Measurements from ENCODE around the gene GATAD2A.

Gene GATAD2A

DNA sequence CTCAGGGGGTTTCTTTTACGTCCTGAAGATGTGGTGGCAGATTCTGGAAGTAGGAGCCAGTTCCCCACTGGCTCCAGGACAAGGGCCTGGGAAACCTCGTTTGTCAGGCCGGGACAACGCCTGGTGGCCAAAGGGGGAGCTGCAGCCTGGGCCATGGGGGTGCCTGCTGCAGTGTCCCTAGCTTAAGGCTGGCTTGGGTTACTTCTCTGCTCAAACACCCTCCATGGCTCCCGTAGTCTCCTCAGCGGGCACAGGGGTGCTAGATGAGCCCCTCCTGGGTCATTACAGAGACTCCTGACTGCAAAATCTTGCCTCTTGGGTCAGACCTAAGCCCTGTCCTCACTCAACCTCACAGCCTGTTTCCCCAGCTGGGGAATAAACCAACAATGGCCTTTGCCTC, 147.3 kb downstream of the GATAD2A start:
- no peak overlapping the region for H2AK5ac ChIP-seq (ENCODE audit: low read length, severe bottlenecking)
- no peaks in the 10 kb centered on the region for H3K36me3 ChIP-seq (ENCODE audit: control insufficient read depth in 1 of 2, insufficient read depth in 2 of 2, low read depth in 1 of 2, low read length in 2 of 2)
- no peak overlapping the region for H3K4me2 ChIP-seq (ENCODE audit: low read length, poor library complexity, severe bottlenecking)
- no peak overlapping the region for H4K91ac ChIP-seq (ENCODE audit: low read length)
- no peaks in the 10 kb centered on the region for H3K79me1 ChIP-seq (replicated peaks; ENCODE audit: low read length, poor library complexity, severe bottlenecking)
- no peak overlapping the region for H3K23ac ChIP-seq (ENCODE audit: low read length in 2 of 2)
- no peaks in the 10 kb centered on the region for H3K9me3 ChIP-seq (ENCODE audit: control insufficient read depth, low read length)
- no peak overlapping the region for H3K18ac ChIP-seq (ENCODE audit: low read depth in 1 of 2, low read length in 2 of 2)
- H3K4me1 ChIP-seq (ENCODE audit: control insufficient read depth, insufficient read depth, low read depth, low read length) = peaks cover 19% of the 10 kb centered on the region
- H2BK120ac ChIP-seq (ENCODE audit: low read depth, low read length) = no peak overlapping the region
- H3K27ac ChIP-seq (ENCODE audit: low read length, poor library complexity, severe bottlenecking) = no peak overlapping the region
- no peak overlapping the region for H3K4me3 ChIP-seq (ENCODE audit: insufficient read depth in 1 of 2, low read depth in 1 of 2, low read length in 2 of 2)
- no peak overlapping the region for H4K8ac ChIP-seq (ENCODE audit: low read length)
- H2BK15ac ChIP-seq (ENCODE audit: low read depth, poor library complexity, severe bottlenecking) = no peak overlapping the region
- H2BK12ac ChIP-seq (ENCODE audit: low read length in 2 of 2) = no peak overlapping the region
- peaks cover 0 to 37% of the 10 kb centered on the region in 2 experiments for H3K27me3 ChIP-seq (ENCODE audit: control insufficient read depth in 1 of 2, insufficient read depth in 1 of 2, low read length in 2 of 2)
- no peak overlapping the region for H3K9ac ChIP-seq (ENCODE audit: low read length)
- H3K14ac ChIP-seq (ENCODE audit: low read length in 2 of 2) = no peak overlapping the region
- peak; percentile 39 for DNase-seq
- no peak overlapping the region for H3K4ac ChIP-seq (ENCODE audit: low read depth in 1 of 2, low read length in 2 of 2)
- no peak overlapping the region for H2BK5ac ChIP-seq (ENCODE audit: low read depth, low read length, poor library complexity, severe bottlenecking)
- WGBS = 65% methylated on average over 6 of the region's 6 CpGs
- H2AFZ ChIP-seq (ENCODE audit: low read depth, low read length) = no peak overlapping the region

GRCh38 chr19:19553670-19554069, 148.2 kb downstream of the GATAD2A start:
- Histone ChIP-seq H2BK5ac (ENCODE audit: low read depth, low read length, poor library complexity, severe bottlenecking) (no peak overlapping the region), H2BK15ac (ENCODE audit: low read depth, poor library complexity, severe bottlenecking) (no peak overlapping the region), H3K36me3 (ENCODE audit: control insufficient read depth in 1 of 2, insufficient read depth in 2 of 2, low read depth in 1 of 2, low read length in 2 of 2) (no peaks in the 10 kb centered on the region), H2BK12ac (ENCODE audit: low read length in 2 of 2) (no peak overlapping the region), H2AFZ (ENCODE audit: low read depth, low read length) (no peak overlapping the region), H4K91ac (ENCODE audit: low read length) (peak overlapping the region; percentile 34), H3K14ac (ENCODE audit: low read length in 2 of 2) (no peak overlapping the region), H3K4ac (ENCODE audit: low read depth in 1 of 2, low read length in 2 of 2) (no peak overlapping the region), H3K27ac (ENCODE audit: low read length, poor library complexity, severe bottlenecking) (no peak overlapping the region), H3K4me1 (ENCODE audit: control insufficient read depth, insufficient read depth, low read depth, low read length) (peaks cover 19% of the 10 kb centered on the region), H3K23ac (ENCODE audit: low read length in 2 of 2) (no peak overlapping the region), H3K9me3 (ENCODE audit: control insufficient read depth, low read length) (no peaks in the 10 kb centered on the region), H4K8ac (ENCODE audit: low read length) (no peak overlapping the region), H3K18ac (ENCODE audit: low read depth in 1 of 2, low read length in 2 of 2) (no peak overlapping the region), H3K79me1 (replicated peaks; ENCODE audit: low read length, poor library complexity, severe bottlenecking) (no peaks in the 10 kb centered on the region), H3K27me3 (ENCODE audit: control insufficient read depth in 1 of 2, insufficient read depth in 1 of 2, low read length in 2 of 2) (peaks cover 0 to 30% of the 10 kb centered on the region in 2 experiments), H3K4me3 (ENCODE audit: insufficient read depth in 1 of 2, low read depth in 1 of 2, low read length in 2 of 2) (no peak overlapping the region), H3K4me2 (ENCODE audit: low read length, poor library complexity, severe bottlenecking) (no peak overlapping the region), H3K9ac (ENCODE audit: low read length) (no peak overlapping the region), H2AK5ac (ENCODE audit: low read length, severe bottlenecking) (no peak overlapping the region), H2BK120ac (ENCODE audit: low read depth, low read length) (no peak overlapping the region)
- DNase-seq = no peak
- whole genome bisulfite sequencing = 92% methylated on average over 10 of the region's 10 CpGs

DNA sequence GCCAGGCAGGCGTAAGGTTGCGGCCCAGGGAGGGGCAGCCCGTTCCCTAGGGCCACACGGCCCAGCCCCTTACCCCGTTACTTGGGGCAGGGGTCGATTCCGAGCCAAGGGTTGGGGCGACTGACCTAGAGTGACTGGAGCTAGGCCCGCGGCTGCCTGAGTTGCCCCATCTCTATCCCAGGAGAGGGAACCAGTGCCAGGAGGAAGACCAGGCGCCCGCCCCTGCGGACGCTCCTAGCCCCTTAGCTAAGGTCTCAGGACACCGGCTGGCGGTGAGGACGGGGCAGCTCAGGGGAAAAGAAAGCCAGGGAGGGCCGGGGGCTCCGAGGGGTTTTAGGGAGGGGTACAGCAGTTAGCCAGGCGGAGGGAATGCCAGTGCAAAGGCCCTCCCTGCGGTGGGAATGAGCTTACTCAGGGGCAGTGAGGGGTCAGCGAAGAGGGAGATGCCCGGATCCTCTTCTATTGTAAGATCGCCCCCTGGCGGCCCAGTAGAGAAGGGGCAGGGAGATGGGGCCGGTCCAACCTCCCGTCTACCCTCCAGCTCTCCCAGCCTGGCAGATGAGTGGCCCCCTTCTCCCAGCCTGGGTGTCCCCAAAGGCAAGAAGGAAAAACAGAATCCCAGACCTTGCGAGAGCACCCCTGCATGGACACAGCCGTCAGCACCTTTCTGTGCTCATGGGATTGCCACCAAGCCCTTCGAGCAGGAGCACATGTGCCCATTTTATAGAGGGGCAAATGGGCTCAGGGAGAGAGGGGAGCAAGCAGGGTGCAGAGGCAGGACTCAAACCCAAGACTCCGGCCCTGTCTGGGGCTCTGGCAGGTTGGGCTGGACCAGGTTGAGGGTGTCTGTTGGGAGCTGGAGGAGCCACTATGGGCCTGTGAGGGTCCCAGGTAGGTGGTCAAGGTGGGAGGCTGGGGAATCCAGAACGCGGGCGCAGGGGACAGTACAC, 148.9 kb downstream of the GATAD2A start:
- Histone ChIP-seq H2BK15ac (ENCODE audit: low read depth, poor library complexity, severe bottlenecking) (no peak overlapping the region), H3K23ac (ENCODE audit: low read length in 2 of 2) (peak overlapping the region in 1 of 2 experiments; percentile 23), H2BK120ac (ENCODE audit: low read depth, low read length) (no peak overlapping the region), H3K27ac (ENCODE audit: low read length, poor library complexity, severe bottlenecking) (no peak overlapping the region), H4K91ac (ENCODE audit: low read length) (peak overlapping the region; percentile 34), H2BK12ac (ENCODE audit: low read length in 2 of 2) (no peak overlapping the region), H2BK5ac (ENCODE audit: low read depth, low read length, poor library complexity, severe bottlenecking) (no peak overlapping the region), H3K4me2 (ENCODE audit: low read length, poor library complexity, severe bottlenecking) (no peak overlapping the region), H4K8ac (ENCODE audit: low read length) (no peak overlapping the region), H3K27me3 (ENCODE audit: control insufficient read depth in 1 of 2, insufficient read depth in 1 of 2, low read length in 2 of 2) (peaks cover 0 to 23% of the 10 kb centered on the region in 2 experiments), H3K18ac (ENCODE audit: low read depth in 1 of 2, low read length in 2 of 2) (no peak overlapping the region), H3K79me1 (replicated peaks; ENCODE audit: low read length, poor library complexity, severe bottlenecking) (no peaks in the 10 kb centered on the region), H2AK5ac (ENCODE audit: low read length, severe bottlenecking) (no peak overlapping the region), H3K9me3 (ENCODE audit: control insufficient read depth, low read length) (no peaks in the 10 kb centered on the region), H3K4me1 (ENCODE audit: control insufficient read depth, insufficient read depth, low read depth, low read length) (peaks cover 19% of the 10 kb centered on the region), H3K9ac (ENCODE audit: low read length) (no peak overlapping the region), H3K4me3 (ENCODE audit: insufficient read depth in 1 of 2, low read depth in 1 of 2, low read length in 2 of 2) (no peak overlapping the region), H3K4ac (ENCODE audit: low read depth in 1 of 2, low read length in 2 of 2) (no peak overlapping the region), H2AFZ (ENCODE audit: low read depth, low read length) (no peak overlapping the region), H3K36me3 (ENCODE audit: control insufficient read depth in 1 of 2, insufficient read depth in 2 of 2, low read depth in 1 of 2, low read length in 2 of 2) (no peaks in the 10 kb centered on the region), H3K14ac (ENCODE audit: low read length in 2 of 2) (no peak overlapping the region)
- WGBS = 66% methylated on average over 30 of the region's 34 CpGs
- peak; percentile 47 for DNase-seq

DNA sequence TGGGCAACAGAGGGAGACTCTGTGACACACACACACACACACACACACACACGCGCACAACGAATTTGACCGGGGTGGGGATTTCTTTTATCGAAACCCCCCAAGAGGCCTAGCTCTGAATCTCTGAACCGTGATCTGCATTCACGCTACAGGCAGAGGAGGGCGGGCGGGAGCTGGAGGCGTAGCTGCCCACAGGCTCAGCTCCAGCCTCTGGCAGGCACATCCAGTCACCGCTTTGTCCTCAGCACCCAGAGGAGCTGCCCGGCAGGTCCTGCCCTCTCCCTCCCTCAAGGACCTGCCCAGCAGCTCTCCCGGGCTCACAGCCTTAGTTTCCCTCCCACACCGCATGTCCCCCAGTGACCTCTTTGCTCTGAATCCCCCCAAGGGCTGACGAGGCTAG, 152.6 kb downstream of the GATAD2A start:
- Histone ChIP-seq H3K14ac (ENCODE audit: low read length in 2 of 2) (no peak overlapping the region), H4K91ac (ENCODE audit: low read length) (no peak overlapping the region), H3K79me1 (replicated peaks; ENCODE audit: low read length, poor library complexity, severe bottlenecking) (no peaks in the 10 kb centered on the region), H3K23ac (ENCODE audit: low read length in 2 of 2) (no peak overlapping the region), H3K27me3 (ENCODE audit: control insufficient read depth in 1 of 2, insufficient read depth in 1 of 2, low read length in 2 of 2) (peaks cover 0 to 5% of the 10 kb centered on the region in 2 experiments), H3K27ac (ENCODE audit: low read length, poor library complexity, severe bottlenecking) (no peak overlapping the region), H2BK12ac (ENCODE audit: low read length in 2 of 2) (no peak overlapping the region), H3K18ac (ENCODE audit: low read depth in 1 of 2, low read length in 2 of 2) (no peak overlapping the region), H2AK5ac (ENCODE audit: low read length, severe bottlenecking) (no peak overlapping the region), H3K4me1 (ENCODE audit: control insufficient read depth, insufficient read depth, low read depth, low read length) (peaks cover 4% of the 10 kb centered on the region), H3K9me3 (ENCODE audit: control insufficient read depth, low read length) (no peaks in the 10 kb centered on the region), H3K4me3 (ENCODE audit: insufficient read depth in 1 of 2, low read depth in 1 of 2, low read length in 2 of 2) (no peak overlapping the region), H4K8ac (ENCODE audit: low read length) (no peak overlapping the region), H2BK120ac (ENCODE audit: low read depth, low read length) (no peak overlapping the region), H2AFZ (ENCODE audit: low read depth, low read length) (no peak overlapping the region), H3K36me3 (ENCODE audit: control insufficient read depth in 1 of 2, insufficient read depth in 2 of 2, low read depth in 1 of 2, low read length in 2 of 2) (peaks cover 0 to 3% of the 10 kb centered on the region in 2 experiments), H2BK5ac (ENCODE audit: low read depth, low read length, poor library complexity, severe bottlenecking) (no peak overlapping the region), H3K4me2 (ENCODE audit: low read length, poor library complexity, severe bottlenecking) (no peak overlapping the region), H3K4ac (ENCODE audit: low read depth in 1 of 2, low read length in 2 of 2) (no peak overlapping the region), H3K9ac (ENCODE audit: low read length) (no peak overlapping the region), H2BK15ac (ENCODE audit: low read depth, poor library complexity, severe bottlenecking) (no peak overlapping the region)
- no peak for DNase-seq
- 86% methylated on average over 15 of the region's 15 CpGs for WGBS

Measured in mesenchymal stem cell (in vitro differentiated cells and primary cell).